Jurkat, Clone E6-1 (cell line): ENCODE data around the gene GH2.

Experiments used
- DNase-seq: peaks from one replicate; pipeline ENCODE4 v3.0.0-alpha.2; 2011; ENCODE audit warnings: low read depth, low spot score
- H3K4me3 ChIP-seq: 2 replicates; pipeline ENCODE4 v1.5.1; 2011; ENCODE audit warnings: mild to moderate bottlenecking, low read length, control low read depth, moderate library complexity

GH2 gene

DNA sequence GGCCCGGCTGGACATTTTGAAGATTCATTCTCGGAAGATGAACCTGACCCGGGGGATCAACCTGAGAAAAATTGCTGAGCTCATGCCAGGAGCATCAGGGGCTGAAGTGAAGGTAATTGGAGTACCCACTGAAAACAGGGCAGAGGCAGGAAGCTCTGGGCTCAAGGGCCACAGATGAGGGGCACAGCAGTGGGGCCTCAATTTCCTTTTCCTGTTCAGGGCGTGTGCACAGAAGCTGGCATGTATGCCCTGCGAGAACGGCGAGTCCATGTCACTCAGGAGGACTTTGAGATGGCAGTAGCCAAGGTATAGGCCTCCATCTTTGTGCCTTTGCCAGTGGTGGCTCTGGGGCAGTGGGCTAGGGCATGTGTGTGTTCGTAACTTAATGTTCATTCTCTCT is 50.2 kb downstream of the GH2 start:
- no peak for DNase-seq
- H3K4me3 ChIP-seq, result no peak overlapping the region

DNA sequence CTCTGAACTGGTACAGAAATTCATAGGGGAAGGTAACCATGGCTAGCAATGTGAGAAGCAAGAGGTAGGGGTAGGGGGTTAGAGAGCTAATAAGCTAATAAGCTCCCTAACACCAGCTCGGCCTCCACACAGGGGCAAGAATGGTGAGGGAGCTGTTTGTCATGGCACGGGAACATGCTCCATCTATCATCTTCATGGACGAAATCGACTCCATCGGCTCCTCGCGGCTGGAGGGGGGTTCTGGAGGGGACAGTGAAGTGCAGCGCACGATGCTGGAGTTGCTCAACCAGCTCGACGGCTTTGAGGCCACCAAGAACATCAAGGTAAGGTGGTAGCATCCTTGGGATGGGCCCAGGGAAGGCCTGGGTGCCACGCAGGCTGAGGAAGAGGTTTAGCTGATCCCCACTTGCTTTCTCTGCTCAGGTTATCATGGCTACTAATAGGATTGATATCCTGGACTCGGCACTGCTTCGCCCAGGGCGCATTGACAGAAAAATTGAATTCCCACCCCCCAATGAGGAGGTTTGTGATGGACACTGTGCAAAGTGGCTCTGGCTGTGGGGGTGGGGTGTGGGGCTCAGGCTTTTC is 50.7 kb downstream of the GH2 start:
- DNase-seq, result no peak
- H3K4me3 ChIP-seq, result no peak overlapping the region

DNA sequence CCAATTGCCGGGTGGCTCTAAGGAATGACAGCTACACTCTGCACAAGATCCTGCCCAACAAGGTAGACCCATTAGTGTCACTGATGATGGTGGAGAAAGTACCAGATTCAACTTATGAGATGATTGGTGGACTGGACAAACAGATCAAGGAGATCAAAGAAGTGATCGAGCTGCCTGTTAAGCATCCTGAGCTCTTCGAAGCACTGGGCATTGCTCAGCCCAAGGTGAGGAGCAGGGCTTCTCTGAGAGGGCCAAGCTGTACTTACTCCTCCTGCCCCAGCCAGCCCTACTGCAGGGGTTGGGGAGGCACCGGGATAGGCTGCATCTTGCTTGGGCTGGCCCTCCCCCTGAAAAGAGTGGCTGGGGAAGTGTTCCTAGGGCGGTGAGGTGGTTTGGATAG is 51.5 kb downstream of the GH2 start:
- DNase-seq, result no peak
- no peak overlapping the region for H3K4me3 ChIP-seq
